HepG2 (cell line): ENCODE results near the gene CELSR3. TPM values are rescaled to one million over a fixed set of nuclear protein-coding genes. Genes with fewer than 3 reads are reported as not detected.
A peak's percentile ranks its signal among the peaks of the same experiment; 100 is the strongest.

Source experiments
- ATRX ChIP-seq: sonication (generic); formaldehyde crosslinking; IDR thresholded peaks from 2 replicates; pipeline ENCODE4 v1.4.0; 2020; ENCODE audit warnings: missing genetic modification reagents, borderline replicate concordance
- FOXM1 ChIP-seq: sonication (generic); formaldehyde crosslinking; IDR thresholded peaks from 2 replicates; pipeline ENCODE4 v1.5.0; 2020; ENCODE audit warnings: missing genetic modification reagents
- GABPA ChIP-seq, 2 experiments: IDR thresholded peaks; 2 replicates each; pipeline ENCODE4 v1.6.1; 2011 to 2016; ENCODE audit warnings: low read depth in 2 of 2, low read length in 1 of 2, missing biosample characterization in 1 of 2, missing genetic modification characterization in 1 of 2
- MAF1 ChIP-seq: sonication (generic); formaldehyde crosslinking; IDR thresholded peaks from 2 replicates; pipeline ENCODE4 v1.5.0; 2020; ENCODE audit warnings: missing genetic modification reagents, borderline replicate concordance
- MAFK ChIP-seq, 2 experiments: IDR thresholded peaks in 1 of 2; conservative IDR thresholded peaks in 1 of 2; 2 replicates each; pipeline ENCODE4 v1.6.1; 2011; ENCODE audit warnings: improper control_type of control experiment in 2 of 2, low read length in 2 of 2
- PHF20 ChIP-seq: sonication (generic); formaldehyde crosslinking; IDR thresholded peaks from 2 replicates; pipeline ENCODE4 v1.5.0; 2020; ENCODE audit warnings: mild to moderate bottlenecking, missing genetic modification reagents
- ZEB1 ChIP-seq: IDR thresholded peaks from 2 replicates; pipeline ENCODE4 v1.6.1; 2012; ENCODE audit warnings: mild to moderate bottlenecking, low read depth, inconsistent platforms; ENCODE audit not compliant: insufficient replicate concordance
- ZMYM3 ChIP-seq: sonication (generic); formaldehyde crosslinking; IDR thresholded peaks from 2 replicates; pipeline ENCODE4 v1.5.1; 2020; ENCODE audit warnings: mild to moderate bottlenecking, missing genetic modification reagents
- ZNF10 ChIP-seq: sonication (generic); formaldehyde crosslinking; IDR thresholded peaks from 2 replicates; pipeline ENCODE4 v1.4.0; 2020; ENCODE audit warnings: mild to moderate bottlenecking, low read depth, missing genetic modification reagents, borderline replicate concordance
- ZNF160 ChIP-seq: sonication (generic); formaldehyde crosslinking; IDR thresholded peaks from 2 replicates; pipeline ENCODE4 v1.8.0; 2022; ENCODE audit warnings: mild to moderate bottlenecking, inconsistent platforms, missing genetic modification reagents
- ZNF430 ChIP-seq: sonication (generic); formaldehyde crosslinking; IDR thresholded peaks from 2 replicates; pipeline ENCODE4 v1.9.0; 2021; ENCODE audit warnings: mild to moderate bottlenecking, missing genetic modification reagents
- ZNF562 ChIP-seq: sonication (generic); formaldehyde crosslinking; IDR thresholded peaks from 2 replicates; pipeline ENCODE4 v1.8.0; 2022; ENCODE audit warnings: missing genetic modification reagents, borderline replicate concordance
- ZNF749 ChIP-seq: sonication (generic); formaldehyde crosslinking; IDR thresholded peaks from 2 replicates; pipeline ENCODE4 v1.8.0; 2022; ENCODE audit warnings: mild to moderate bottlenecking, missing genetic modification reagents, moderate library complexity, borderline replicate concordance
- polyA plus RNA-seq, 8 experiments: library from polyadenylated mRNA; depleted of rRNA in 3 of 8; stranded (reverse) in 7 of 8; unstranded in 1 of 8; fragments of >200 nt; fragmentation: Illumina TruSeq in 4 of 8; extraction: Trizol in 4 of 8; gene quantifications; 2 replicates each; pipeline versions ENCODE4 v1.2.1 to v1.2.3, GENCODE V29; 2011 to 2016; ENCODE audit warnings: low read depth in 4 of 8, missing spikeins in 1 of 8, mixed read lengths in 1 of 8; ENCODE audit not compliant: insufficient read depth in 1 of 8
- total RNA-seq, 5 experiments: library from RNA; depleted of rRNA; stranded (reverse); fragments of >200 nt; fragmentation: Illumina TruSeq; extraction: Trizol; gene quantifications; 2 replicates each; pipeline ENCODE4 v1.2.3, GENCODE V29; 2016; ENCODE audit warnings: low read depth in 1 of 5
- TF ChIP-seq, protein P1 (sequence below), 2 experiments: sonication (generic) in 1 of 2; formaldehyde crosslinking in 1 of 2; IDR thresholded peaks; 2 replicates each; pipeline versions ENCODE4 v1.6.1 to v1.9.0; 2014 to 2022; ENCODE audit warnings: antibody characterized with exemption in 1 of 2, borderline replicate concordance in 1 of 2, inconsistent platforms in 1 of 2, low read depth in 1 of 2, missing genetic modification reagents in 1 of 2
- TF ChIP-seq, protein P2 (sequence below): sonication (generic); formaldehyde crosslinking; IDR thresholded peaks from 2 replicates; pipeline ENCODE4 v1.8.0; 2023; ENCODE audit warnings: mild to moderate bottlenecking, missing genetic modification reagents
- TF ChIP-seq, protein P3 (sequence below): sonication (generic); formaldehyde crosslinking; IDR thresholded peaks from 2 replicates; pipeline ENCODE4 v1.4.0; 2020; ENCODE audit warnings: mild to moderate bottlenecking, missing genetic modification reagents
- TF ChIP-seq, protein P4 (sequence below): sonication (generic); formaldehyde crosslinking; IDR thresholded peaks from 2 replicates; pipeline ENCODE4 v1.5.1; 2020; ENCODE audit warnings: missing genetic modification reagents, mild to moderate bottlenecking, borderline replicate concordance

CELSR3 gene
- total and polyA plus RNA-seq, 2 of the 13 experiments (the other 11 are each of a cell fraction or from before 2014, with no cell fraction given) = 5.4 to 6.7 TPM

DNA sequence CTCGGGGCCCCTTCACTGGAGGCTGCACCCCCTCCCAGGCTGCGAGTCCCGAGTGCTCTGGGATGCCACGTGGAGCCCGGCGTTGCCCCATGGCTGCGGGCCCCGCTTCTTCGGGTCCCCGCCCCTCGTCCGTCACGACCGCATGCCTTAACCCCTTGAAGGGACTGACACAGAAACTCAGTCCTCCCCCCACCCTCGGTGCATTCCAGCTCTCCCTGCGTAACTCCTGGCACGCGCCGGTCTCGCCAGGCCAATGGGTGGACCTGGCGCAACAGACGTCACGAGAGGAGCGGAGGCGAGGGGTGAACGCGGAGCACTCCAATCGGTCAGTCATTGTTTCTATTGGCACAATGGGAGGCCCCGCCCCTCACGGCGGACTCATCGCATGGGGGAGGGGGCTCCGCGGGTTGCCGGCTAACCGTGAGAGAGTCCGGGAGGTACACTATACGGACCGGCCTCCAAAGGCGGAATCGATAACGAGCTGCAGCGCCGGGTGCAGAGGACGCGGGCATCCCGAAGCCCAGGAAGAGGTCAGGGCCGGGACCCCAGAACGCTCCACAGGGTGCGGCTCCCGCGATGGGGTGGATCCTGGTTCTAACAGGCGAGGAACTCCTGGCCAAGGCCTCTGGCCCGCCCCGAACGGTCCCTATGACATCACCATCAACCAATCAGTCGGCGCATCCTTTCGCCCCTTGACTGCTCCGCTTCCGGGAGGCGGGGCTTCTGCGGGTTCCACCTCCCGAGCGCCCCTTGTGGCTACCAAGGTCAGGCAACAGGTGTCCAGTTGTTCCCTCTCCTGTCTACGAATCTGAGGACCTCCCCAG lies 1.0 kb upstream of the CELSR3 start (continued):
- TF ChIP-seq, protein P1, sequence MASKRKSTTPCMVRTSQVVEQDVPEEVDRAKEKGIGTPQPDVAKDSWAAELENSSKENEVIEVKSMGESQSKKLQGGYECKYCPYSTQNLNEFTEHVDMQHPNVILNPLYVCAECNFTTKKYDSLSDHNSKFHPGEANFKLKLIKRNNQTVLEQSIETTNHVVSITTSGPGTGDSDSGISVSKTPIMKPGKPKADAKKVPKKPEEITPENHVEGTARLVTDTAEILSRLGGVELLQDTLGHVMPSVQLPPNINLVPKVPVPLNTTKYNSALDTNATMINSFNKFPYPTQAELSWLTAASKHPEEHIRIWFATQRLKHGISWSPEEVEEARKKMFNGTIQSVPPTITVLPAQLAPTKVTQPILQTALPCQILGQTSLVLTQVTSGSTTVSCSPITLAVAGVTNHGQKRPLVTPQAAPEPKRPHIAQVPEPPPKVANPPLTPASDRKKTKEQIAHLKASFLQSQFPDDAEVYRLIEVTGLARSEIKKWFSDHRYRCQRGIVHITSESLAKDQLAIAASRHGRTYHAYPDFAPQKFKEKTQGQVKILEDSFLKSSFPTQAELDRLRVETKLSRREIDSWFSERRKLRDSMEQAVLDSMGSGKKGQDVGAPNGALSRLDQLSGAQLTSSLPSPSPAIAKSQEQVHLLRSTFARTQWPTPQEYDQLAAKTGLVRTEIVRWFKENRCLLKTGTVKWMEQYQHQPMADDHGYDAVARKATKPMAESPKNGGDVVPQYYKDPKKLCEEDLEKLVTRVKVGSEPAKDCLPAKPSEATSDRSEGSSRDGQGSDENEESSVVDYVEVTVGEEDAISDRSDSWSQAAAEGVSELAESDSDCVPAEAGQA (IDR thresholded peaks at IDR 0.05; ENCODE audit: low read depth) = peak; percentile 81
- TF ChIP-seq, protein P1 (CRISPR knock-in tag; IDR thresholded peaks at IDR 0.05; ENCODE audit: borderline replicate concordance) = no peak
- TF ChIP-seq, protein P2, sequence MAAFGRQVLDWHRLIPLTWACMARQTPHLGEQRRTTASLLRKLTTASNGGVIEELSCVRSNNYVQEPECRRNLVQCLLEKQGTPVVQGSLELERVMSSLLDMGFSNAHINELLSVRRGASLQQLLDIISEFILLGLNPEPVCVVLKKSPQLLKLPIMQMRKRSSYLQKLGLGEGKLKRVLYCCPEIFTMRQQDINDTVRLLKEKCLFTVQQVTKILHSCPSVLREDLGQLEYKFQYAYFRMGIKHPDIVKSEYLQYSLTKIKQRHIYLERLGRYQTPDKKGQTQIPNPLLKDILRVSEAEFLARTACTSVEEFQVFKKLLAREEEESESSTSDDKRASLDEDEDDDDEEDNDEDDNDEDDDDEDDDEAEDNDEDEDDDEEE = peak; percentile 96
- TF ChIP-seq MAFK (conservative IDR thresholded peaks at IDR 0.05 in 1 of 2, IDR thresholded peaks at IDR 0.05 in 1 of 2; ENCODE audit: low read length in 2 of 2) = no peak
- TF ChIP-seq PHF20 (CRISPR knock-in tag) = peak; percentile 50; the same call in 1 of the 2 replicates
- peak; percentile 35 for TF ChIP-seq ZEB1
- TF ChIP-seq, protein P3, sequence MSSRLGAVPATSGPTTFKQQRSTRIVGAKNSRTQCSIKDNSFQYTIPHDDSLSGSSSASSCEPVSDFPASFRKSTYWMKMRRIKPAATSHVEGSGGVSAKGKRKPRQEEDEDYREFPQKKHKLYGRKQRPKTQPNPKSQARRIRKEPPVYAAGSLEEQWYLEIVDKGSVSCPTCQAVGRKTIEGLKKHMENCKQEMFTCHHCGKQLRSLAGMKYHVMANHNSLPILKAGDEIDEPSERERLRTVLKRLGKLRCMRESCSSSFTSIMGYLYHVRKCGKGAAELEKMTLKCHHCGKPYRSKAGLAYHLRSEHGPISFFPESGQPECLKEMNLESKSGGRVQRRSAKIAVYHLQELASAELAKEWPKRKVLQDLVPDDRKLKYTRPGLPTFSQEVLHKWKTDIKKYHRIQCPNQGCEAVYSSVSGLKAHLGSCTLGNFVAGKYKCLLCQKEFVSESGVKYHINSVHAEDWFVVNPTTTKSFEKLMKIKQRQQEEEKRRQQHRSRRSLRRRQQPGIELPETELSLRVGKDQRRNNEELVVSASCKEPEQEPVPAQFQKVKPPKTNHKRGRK = no peak
- TF ChIP-seq MAF1 (CRISPR knock-in tag) = 0 out of 2 replicates have a peak, but pooled peaks have one; percentile 66
- no peak for TF ChIP-seq ATRX
- peak; percentile 78; the same call in 1 of the 2 replicates for TF ChIP-seq ZNF430 (CRISPR knock-in tag)
- TF ChIP-seq GABPA (IDR thresholded peaks at IDR 0.05; ENCODE audit: low read depth, low read length) = no peak
- peak; percentile 81 for TF ChIP-seq GABPA (CRISPR knock-in tag; IDR thresholded peaks at IDR 0.05; ENCODE audit: low read depth)
- TF ChIP-seq ZNF562 = no peak; the same call in 1 of the 2 replicates
- 0 out of 2 replicates have a peak, but pooled peaks have one; percentile 16 for TF ChIP-seq ZMYM3 (CRISPR knock-in tag)
- TF ChIP-seq ZNF10 = no peak
- TF ChIP-seq, protein P4, sequence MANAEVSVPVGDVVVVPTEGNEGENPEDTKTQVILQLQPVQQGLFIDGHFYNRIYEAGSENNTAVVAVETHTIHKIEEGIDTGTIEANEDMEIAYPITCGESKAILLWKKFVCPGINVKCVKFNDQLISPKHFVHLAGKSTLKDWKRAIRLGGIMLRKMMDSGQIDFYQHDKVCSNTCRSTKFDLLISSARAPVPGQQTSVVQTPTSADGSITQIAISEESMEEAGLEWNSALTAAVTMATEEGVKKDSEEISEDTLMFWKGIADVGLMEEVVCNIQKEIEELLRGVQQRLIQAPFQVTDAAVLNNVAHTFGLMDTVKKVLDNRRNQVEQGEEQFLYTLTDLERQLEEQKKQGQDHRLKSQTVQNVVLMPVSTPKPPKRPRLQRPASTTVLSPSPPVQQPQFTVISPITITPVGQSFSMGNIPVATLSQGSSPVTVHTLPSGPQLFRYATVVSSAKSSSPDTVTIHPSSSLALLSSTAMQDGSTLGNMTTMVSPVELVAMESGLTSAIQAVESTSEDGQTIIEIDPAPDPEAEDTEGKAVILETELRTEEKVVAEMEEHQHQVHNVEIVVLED = peak; percentile 66; the same call in 1 of the 2 replicates
- TF ChIP-seq ZNF749 (CRISPR knock-in tag) = peak; percentile 69; the same call in 1 of the 2 replicates
- no peak for TF ChIP-seq FOXM1 (CRISPR knock-in tag)
- TF ChIP-seq ZNF160 (CRISPR knock-in tag) = peak; percentile 64; the same call in 1 of the 2 replicates
